ENCODE results near the gene LUZP2.

Gene LUZP2

GRCh38 chr11:24567380-24567779 is 70.5 kb downstream of the LUZP2 start:
- DNase-seq (ENCODE audit: low spot score): no peak

GRCh38 chr11:24572376-24572775 is 75.5 kb downstream of the LUZP2 start:
- DNase-seq (ENCODE audit: low spot score): no peak

- no peak for DNase-seq (ENCODE audit: low spot score)
Observed at GRCh38 chr11:24574461-24574860, 77.6 kb downstream of the LUZP2 start.

GRCh38 chr11:24575392-24575791 is 78.5 kb downstream of the LUZP2 start:
- DNase-seq (ENCODE audit: low spot score): no peak

- no peak for DNase-seq (ENCODE audit: low spot score)
Observed at GRCh38 chr11:24585192-24585591, 88.3 kb downstream of the LUZP2 start.

- no peak for DNase-seq (ENCODE audit: low spot score)
Observed at GRCh38 chr11:24587635-24588034, 90.8 kb downstream of the LUZP2 start.

- no peak for DNase-seq (ENCODE audit: low spot score)
Observed at GRCh38 chr11:24588081-24588480, 91.2 kb downstream of the LUZP2 start.

- no peak for DNase-seq (ENCODE audit: low spot score)
Observed at GRCh38 chr11:24589064-24589463, 92.2 kb downstream of the LUZP2 start.

GRCh38 chr11:24591283-24591682 is 94.4 kb downstream of the LUZP2 start:
- DNase-seq (ENCODE audit: low spot score): no peak

- no peak for DNase-seq (ENCODE audit: low spot score)
Observed at GRCh38 chr11:24592360-24592759, 95.5 kb downstream of the LUZP2 start.

- DNase-seq (ENCODE audit: low spot score): no peak
Observed at GRCh38 chr11:24593332-24593731, 96.5 kb downstream of the LUZP2 start.

GRCh38 chr11:24594401-24594800 is 97.5 kb downstream of the LUZP2 start:
- DNase-seq (ENCODE audit: low spot score): no peak

- no peak for DNase-seq (ENCODE audit: low spot score)
Observed at GRCh38 chr11:24598641-24599040, 101.8 kb downstream of the LUZP2 start.

- DNase-seq (ENCODE audit: low spot score): no peak
Observed at GRCh38 chr11:24609192-24610119, 112.6 kb downstream of the LUZP2 start.

GRCh38 chr11:24615451-24616160 is 118.8 kb downstream of the LUZP2 start:
- DNase-seq (ENCODE audit: low spot score): no peak

- no peak for DNase-seq (ENCODE audit: low spot score)
Observed at GRCh38 chr11:24617856-24618255, 121.0 kb downstream of the LUZP2 start.

- DNase-seq (ENCODE audit: low spot score): no peak
Observed at GRCh38 chr11:24619900-24620299, 123.0 kb downstream of the LUZP2 start.

- DNase-seq (ENCODE audit: low spot score): no peak
Observed at GRCh38 chr11:24622262-24622661, 125.4 kb downstream of the LUZP2 start.

GRCh38 chr11:24623121-24623520 is 126.3 kb downstream of the LUZP2 start:
- no peak for DNase-seq (ENCODE audit: low spot score)

GRCh38 chr11:24624432-24624831 is 127.6 kb downstream of the LUZP2 start:
- no peak for DNase-seq (ENCODE audit: low spot score)

GRCh38 chr11:24625975-24626374 is 129.1 kb downstream of the LUZP2 start:
- no peak for DNase-seq (ENCODE audit: low spot score)

GRCh38 chr11:24628224-24628776 is 131.4 kb downstream of the LUZP2 start:
- no peak for DNase-seq (ENCODE audit: low spot score)

- DNase-seq (ENCODE audit: low spot score): no peak
Observed at GRCh38 chr11:24634606-24635160, 137.8 kb downstream of the LUZP2 start.
